H1 (cell line): ENCODE data around the gene EFHB. TPM values are rescaled to one million over a fixed set of nuclear protein-coding genes. Genes with fewer than 3 reads are reported as not detected.

Source experiments
- CBX8 ChIP-seq: fragments of 300-800, 300-1000 bp; sonication (generic); IDR thresholded peaks from 2 replicates; pipeline ENCODE4 v1.7.1; 2016; ENCODE audit warnings: low read depth, low read length, borderline replicate concordance
- FOSL1 ChIP-seq: IDR thresholded peaks from 2 replicates; pipeline ENCODE4 v1.6.1; 2011; ENCODE audit warnings: mild to moderate bottlenecking, low read depth, low read length, moderate library complexity; ENCODE audit not compliant: insufficient read depth
- PHF8 ChIP-seq: fragments of 200-600 bp; sonication (generic); conservative IDR thresholded peaks from 2 replicates; pipeline ENCODE4 v1.7.1; 2012; ENCODE audit warnings: low read depth, mild to moderate bottlenecking, inconsistent platforms, low read length, moderate library complexity
- SUZ12 ChIP-seq: fragments of 200-600 bp; sonication (generic); IDR thresholded peaks from 2 replicates; pipeline ENCODE4 v1.6.1; 2012; ENCODE audit warnings: mild to moderate bottlenecking, inconsistent platforms, low read length, moderate library complexity, mixed read lengths
- polyA plus RNA-seq, 7 experiments: library from polyadenylated mRNA; depleted of rRNA in 3 of 7; stranded (reverse) in 5 of 7; unstranded in 2 of 7; fragments of >200 nt in 5 of 7; fragments of 200-250 nt in 2 of 7; gene quantifications; 1 replicate in 5 of 7; 2 replicates in 1 of 7; 4 replicates in 1 of 7; pipeline versions ENCODE4 v1.2.1 to v1.2.3, GENCODE V29; 2011 to 2013; ENCODE audit warnings: missing spikeins in 2 of 7, mixed read lengths in 2 of 7
- total RNA-seq: library from RNA; stranded (reverse); fragmentation: NEBNext Ultra II Directional; extraction: Animal tissue kit (Norgen Biotek cat#: 25700); gene quantifications from 2 replicates; pipeline ENCODE4 v1.2.1, GENCODE V29; 2021

EFHB gene
- total and polyA plus RNA-seq, 2 of the 8 experiments (the other 6 are each of a cell fraction or from before 2014, with no cell fraction given): 0.12 to 1.3 TPM

- TF ChIP-seq CBX8: no peak
- no peak for TF ChIP-seq SUZ12
- TF ChIP-seq FOSL1: no peak
- no peak for TF ChIP-seq PHF8
Measured at GRCh38 chr3:19961960-19962359, 27.9 kb upstream of the EFHB start (continued).
